IPS DF 6.9 (cell line): ENCODE results near the gene TFF1.

ENCODE experiments used
- DNase-seq: peaks from one replicate; pipeline ENCODE4 v3.0.0-alpha.2; 2013; ENCODE audit warnings: low read depth, low spot score
- H3K27ac ChIP-seq: one replicate; pipeline ENCODE4 v1.5.1; 2013; ENCODE audit warnings: low read length, control low read depth
- H3K27me3 ChIP-seq: 2 replicates; pipeline ENCODE4 v1.6.1; 2013; ENCODE audit warnings: mild to moderate bottlenecking, low read length; ENCODE audit not compliant: control insufficient read depth, insufficient read depth
- H3K36me3 ChIP-seq: 2 replicates; pipeline ENCODE4 v1.6.1; 2013; ENCODE audit warnings: low read length; ENCODE audit not compliant: control insufficient read depth, insufficient read depth
- H3K4me1 ChIP-seq: 2 replicates; pipeline ENCODE4 v1.6.1; 2013; ENCODE audit warnings: low read length; ENCODE audit not compliant: control insufficient read depth, insufficient read depth
- H3K4me3 ChIP-seq: 2 replicates; pipeline ENCODE4 v1.5.1; 2013; ENCODE audit warnings: mild to moderate bottlenecking, low read length
- H3K9me3 ChIP-seq: 2 replicates; pipeline ENCODE4 v1.6.1; 2013; ENCODE audit warnings: low read length, inconsistent platforms; ENCODE audit not compliant: control insufficient read depth, insufficient read depth
- WGBS: extraction: QIAGEN DNeasy Blood & Tissue Kit; methylation state at CpG from one replicate; pipeline ENCODE4 v1.1.7; 2013; ENCODE audit warnings: mixed read lengths, missing lambda C conversion rate; ENCODE audit not compliant: insufficient read length, insufficient coverage; 5-methylcytosine and 5-hydroxymethylcytosine counted together

The TFF1 gene

DNA sequence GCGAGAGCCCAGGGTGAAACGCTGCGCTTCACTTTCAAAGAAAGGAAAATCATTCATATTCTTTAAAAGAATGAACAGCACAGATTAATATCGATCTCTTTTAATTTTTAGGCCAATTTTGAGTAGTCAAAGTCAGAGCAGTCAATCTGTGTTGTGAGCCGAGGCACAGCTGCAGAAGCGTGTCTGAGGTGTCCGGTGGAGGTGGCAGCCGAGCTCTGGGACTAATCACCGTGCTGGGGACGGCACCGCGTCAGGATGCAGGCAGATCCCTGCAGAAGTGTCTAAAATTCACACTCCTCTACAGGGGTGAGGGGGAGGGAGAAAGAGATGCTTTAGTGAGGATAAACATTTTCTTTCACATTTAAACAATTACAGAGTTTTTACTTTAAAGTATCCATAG is 4.1 kb downstream of the TFF1 start:
- Histone ChIP-seq H3K4me3 (no peak overlapping the region), H3K4me1 (no peaks in the 10 kb centered on the region), H3K9me3 (no peaks in the 10 kb centered on the region), H3K36me3 (no peaks in the 10 kb centered on the region), H3K27ac (no peak overlapping the region), H3K27me3 (no peaks in the 10 kb centered on the region)
- WGBS: no CpG with 5 or more reads among the region's 12 CpGs
- no peak for DNase-seq

DNA sequence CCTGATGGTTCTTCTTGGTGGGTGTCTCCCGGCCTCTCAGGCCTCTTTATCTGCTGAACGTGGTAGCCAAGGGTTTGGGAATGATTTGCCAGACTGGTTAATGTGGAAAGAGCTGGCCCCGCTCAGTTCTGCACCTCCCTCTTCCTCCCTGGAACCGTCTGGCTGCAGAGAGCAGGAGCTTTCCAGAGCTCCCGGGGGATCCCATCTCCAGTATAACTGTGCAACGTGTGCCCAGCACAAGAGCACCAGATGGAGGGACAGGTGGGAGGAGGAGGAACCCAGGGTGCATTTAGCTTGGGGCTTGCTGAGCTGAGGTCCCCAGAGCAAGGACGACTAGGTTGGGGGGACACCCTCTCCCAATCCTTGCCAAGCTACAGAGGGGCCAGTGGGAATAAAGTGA is 5.0 kb downstream of the TFF1 start:
- Histone ChIP-seq H3K27ac (no peak overlapping the region), H3K9me3 (no peaks in the 10 kb centered on the region), H3K4me3 (no peak overlapping the region), H3K36me3 (no peaks in the 10 kb centered on the region), H3K27me3 (no peaks in the 10 kb centered on the region), H3K4me1 (no peaks in the 10 kb centered on the region)
- no CpG with 5 or more reads among the region's 7 CpGs for WGBS
- DNase-seq: no peak

GRCh38 chr21:42360317-42360716 is 6.0 kb downstream of the TFF1 start:
- WGBS: no CpG with 5 or more reads among the region's 2 CpGs
- no peaks in the 10 kb centered on the region for H3K36me3 ChIP-seq
- no peaks in the 10 kb centered on the region for H3K9me3 ChIP-seq
- H3K4me1 ChIP-seq: no peaks in the 10 kb centered on the region
- H3K27ac ChIP-seq: no peak overlapping the region
- H3K4me3 ChIP-seq: no peak overlapping the region
- H3K27me3 ChIP-seq: no peaks in the 10 kb centered on the region
- no peak for DNase-seq

DNA sequence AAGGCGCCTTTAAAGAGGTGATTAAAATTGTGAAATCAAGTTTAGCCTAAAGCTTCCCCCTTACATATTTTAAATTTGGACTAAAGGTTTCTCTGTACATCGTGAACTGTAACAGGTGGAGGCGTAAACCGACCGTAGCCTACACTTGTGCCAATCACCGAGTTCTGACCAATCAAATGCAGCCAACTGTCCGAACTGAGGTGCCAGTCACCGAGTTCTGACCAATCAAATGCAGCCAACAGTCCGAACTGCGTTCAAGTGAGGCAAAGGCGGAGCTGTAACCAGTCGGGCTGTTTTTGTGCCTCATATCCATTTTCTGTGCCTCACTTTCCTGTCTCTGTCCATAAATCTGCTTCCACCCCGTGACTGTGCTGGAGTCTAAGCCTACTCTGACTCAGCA is 7.4 kb downstream of the TFF1 start:
- no peak for DNase-seq
- Histone ChIP-seq H3K36me3 (no peaks in the 10 kb centered on the region), H3K4me3 (no peak overlapping the region), H3K27ac (no peak overlapping the region), H3K27me3 (no peaks in the 10 kb centered on the region), H3K9me3 (no peaks in the 10 kb centered on the region), H3K4me1 (no peaks in the 10 kb centered on the region)
- WGBS: no CpG with 5 or more reads among the region's 13 CpGs

GRCh38 chr21:42358261-42358660 is 8.1 kb downstream of the TFF1 start:
- H3K9me3 ChIP-seq: no peaks in the 10 kb centered on the region

DNA sequence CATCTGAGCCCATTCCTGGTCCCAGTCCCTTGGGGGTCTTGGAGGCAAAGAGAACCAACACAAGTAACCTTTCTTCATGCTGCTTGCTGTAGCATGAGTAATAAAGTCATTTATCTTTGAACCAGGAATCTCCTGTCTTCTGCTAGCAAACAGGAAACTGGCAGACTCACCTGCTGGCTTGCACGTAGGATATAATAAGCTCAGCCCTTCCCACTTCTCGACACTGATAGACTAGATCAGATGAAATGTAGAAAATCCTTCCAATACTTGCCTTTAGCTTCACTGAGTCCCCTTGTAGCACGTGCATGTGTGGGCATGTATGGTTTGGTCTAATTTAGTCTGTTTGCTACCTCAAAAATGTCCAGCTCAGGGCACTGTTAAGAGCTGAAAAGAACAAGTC is 9.0 kb downstream of the TFF1 start:
- no CpG with 5 or more reads among the region's 3 CpGs for WGBS
- Histone ChIP-seq H3K9me3 (no peaks in the 10 kb centered on the region), H3K27me3 (no peaks in the 10 kb centered on the region), H3K4me1 (no peaks in the 10 kb centered on the region), H3K36me3 (no peaks in the 10 kb centered on the region), H3K4me3 (no peak overlapping the region), H3K27ac (no peak overlapping the region)
- no peak for DNase-seq

More at GRCh38 chr21:42358261-42358660, 8.1 kb downstream of the TFF1 start:
- no peaks in the 10 kb centered on the region for H3K36me3 ChIP-seq
- H3K27me3 ChIP-seq: no peaks in the 10 kb centered on the region
- no peak overlapping the region for H3K27ac ChIP-seq
- no CpG with 5 or more reads among the region's 12 CpGs for WGBS
- DNase-seq: no peak
- H3K4me1 ChIP-seq: no peaks in the 10 kb centered on the region
- no peak overlapping the region for H3K4me3 ChIP-seq

DNA sequence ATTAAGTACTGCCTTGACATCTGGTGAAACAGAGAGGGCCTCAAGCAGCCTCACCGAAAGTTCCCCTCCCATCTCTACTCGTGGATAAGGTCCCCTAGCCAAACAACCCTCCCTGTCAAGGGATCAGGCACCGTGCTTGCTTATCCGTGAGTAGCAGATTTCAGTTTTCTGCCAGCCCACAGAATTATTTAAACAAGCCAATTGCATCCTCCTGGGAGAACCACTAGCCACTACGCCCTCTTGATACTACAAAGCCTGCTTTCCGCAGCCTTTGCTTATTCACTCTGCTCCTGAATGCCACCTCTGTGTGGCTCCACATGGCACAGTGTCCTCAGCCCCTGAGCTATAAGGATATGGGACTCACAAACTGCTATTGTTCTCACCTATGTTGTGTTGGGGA is 9.7 kb downstream of the TFF1 start:
- H3K4me3 ChIP-seq: no peak overlapping the region
- H3K9me3 ChIP-seq: no peaks in the 10 kb centered on the region
- no peak overlapping the region for H3K27ac ChIP-seq
- no CpG with 5 or more reads among the region's 6 CpGs for WGBS
- H3K27me3 ChIP-seq: no peaks in the 10 kb centered on the region
- H3K4me1 ChIP-seq: no peaks in the 10 kb centered on the region
- DNase-seq: no peak
- no peaks in the 10 kb centered on the region for H3K36me3 ChIP-seq

DNA sequence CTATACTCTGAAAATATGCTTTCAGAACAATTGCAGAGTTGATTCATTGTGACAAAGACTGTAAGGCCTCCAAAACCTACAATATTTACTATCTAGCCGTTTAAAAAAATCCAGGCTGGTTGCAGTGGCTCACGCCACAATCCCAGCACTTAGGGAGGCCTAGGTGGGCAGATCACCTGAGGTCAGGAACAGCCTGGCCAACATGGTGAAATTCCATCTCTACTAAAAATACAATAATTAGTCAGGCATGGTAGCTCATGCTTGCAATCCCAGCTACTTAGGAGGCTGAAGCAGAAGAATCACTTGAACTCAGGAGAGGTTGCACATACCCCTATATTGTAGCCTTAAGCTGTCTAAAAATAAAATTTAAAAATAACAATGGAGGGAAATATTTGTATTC is 10.3 kb downstream of the TFF1 start:
- H3K36me3 ChIP-seq: no peaks in the 10 kb centered on the region
- H3K27me3 ChIP-seq: no peaks in the 10 kb centered on the region
- H3K27ac ChIP-seq: no peak overlapping the region
- no CpG with 5 or more reads among the region's 2 CpGs for WGBS
- H3K4me3 ChIP-seq: no peak overlapping the region
- no peak for DNase-seq
- H3K4me1 ChIP-seq: no peaks in the 10 kb centered on the region
- no peaks in the 10 kb centered on the region for H3K9me3 ChIP-seq

- Histone ChIP-seq H3K36me3 (no peaks in the 10 kb centered on the region), H3K27me3 (no peaks in the 10 kb centered on the region), H3K9me3 (no peaks in the 10 kb centered on the region), H3K4me1 (no peaks in the 10 kb centered on the region), H3K27ac (no peak overlapping the region), H3K4me3 (no peak overlapping the region)
- DNase-seq: no peak
- no CpG with 5 or more reads among the region's 5 CpGs for WGBS
These were observed 12.7 kb downstream of the TFF1 start for GRCh38 chr21:42353623-42354022.

DNA sequence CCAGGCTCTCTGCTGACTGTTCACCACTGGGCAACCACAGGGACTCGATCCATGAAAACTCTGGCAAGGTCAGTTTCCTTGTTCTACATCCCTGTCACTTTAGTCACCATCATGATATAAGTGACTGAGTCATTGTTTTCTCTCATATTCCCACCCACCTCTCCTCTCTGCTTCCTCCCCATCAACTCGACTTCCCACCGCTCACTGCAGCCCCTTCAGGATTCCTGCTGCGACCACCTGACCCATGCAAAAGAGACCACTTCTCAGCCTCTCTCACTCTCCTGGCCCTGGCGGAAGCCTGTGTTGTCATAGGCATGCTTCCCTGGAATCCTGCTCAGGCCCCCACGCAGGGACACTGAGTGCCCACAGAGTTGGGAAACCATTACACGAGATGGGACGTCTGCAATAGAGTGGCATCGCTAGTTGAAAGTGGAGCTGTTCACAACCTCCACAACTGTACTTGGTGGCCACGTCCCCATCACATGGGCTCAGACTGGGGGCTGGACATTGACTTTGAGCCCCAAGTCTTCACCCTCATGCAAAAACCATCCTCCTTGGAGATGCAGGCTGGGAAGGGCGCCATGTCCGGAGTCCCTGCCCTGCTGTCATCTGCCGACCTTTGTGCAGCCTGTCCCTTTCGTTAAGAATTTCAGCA is 13.8 kb downstream of the TFF1 start:
- Histone ChIP-seq H3K4me1 (no peaks in the 10 kb centered on the region), H3K27ac (no peak overlapping the region), H3K36me3 (no peaks in the 10 kb centered on the region), H3K27me3 (no peaks in the 10 kb centered on the region), H3K4me3 (no peak overlapping the region), H3K9me3 (no peaks in the 10 kb centered on the region)
- DNase-seq: no peak
- no CpG with 5 or more reads among the region's 14 CpGs for WGBS

GRCh38 chr21:42351626-42352440 is 14.5 kb downstream of the TFF1 start:
- no peak overlapping the region for H3K27ac ChIP-seq
- WGBS: no CpG with 5 or more reads among the region's 11 CpGs
- no peak for DNase-seq
- no peaks in the 10 kb centered on the region for H3K4me1 ChIP-seq
- no peaks in the 10 kb centered on the region for H3K9me3 ChIP-seq
- H3K27me3 ChIP-seq: no peaks in the 10 kb centered on the region
- no peak overlapping the region for H3K4me3 ChIP-seq
- H3K36me3 ChIP-seq: no peaks in the 10 kb centered on the region
